GM23338 (cell line): Measurements from ENCODE around the gene FRMD3. TPM values are rescaled to one million over a fixed set of nuclear protein-coding genes. Genes with fewer than 3 reads are reported as not detected.

Experiments used
- ATAC-seq: fragments of 200-7000 bp; cut with Tn5 transposase; 3 replicates; pipeline ENCODE4 v1.9.1; 2020
- DNase-seq: peaks from one replicate; pipeline ENCODE4 v3.0.0-alpha.2; 2015; ENCODE audit warnings: low spot score
- H2AFZ ChIP-seq: fragments of 200-600 bp; sonication (generic); 2 replicates; pipeline ENCODE4 v1.8.0; 2016; ENCODE audit warnings: antibody characterized with exemption, mild to moderate bottlenecking, moderate library complexity
- H3F3A ChIP-seq: fragments of 200-600 bp; sonication (generic); replicated peaks from 2 replicates; pipeline ENCODE4 v1.8.0; 2017; ENCODE audit warnings: antibody characterized with exemption, mixed run types, low read depth
- H3K27ac ChIP-seq: fragments of 200-600 bp; sonication (generic); 2 replicates; pipeline ENCODE4 v1.6.1; 2016; ENCODE audit warnings: low read depth
- H3K27me3 ChIP-seq: fragments of 200-600 bp; sonication (generic); 2 replicates; pipeline ENCODE4 v1.8.0; 2016; ENCODE audit warnings: mild to moderate bottlenecking, mixed run types, moderate library complexity; ENCODE audit not compliant: insufficient read depth
- H3K36me3 ChIP-seq: fragments of 200-600 bp; sonication (generic); 2 replicates; pipeline ENCODE4 v1.8.0; 2016; ENCODE audit warnings: mild to moderate bottlenecking; ENCODE audit not compliant: insufficient read depth
- H3K4me1 ChIP-seq: fragments of 200-600 bp; sonication (generic); 2 replicates; pipeline ENCODE4 v1.8.0; 2016; ENCODE audit warnings: mild to moderate bottlenecking, moderate library complexity; ENCODE audit not compliant: insufficient read depth
- H3K4me2 ChIP-seq: fragments of 200-600 bp; sonication (generic); 2 replicates; pipeline ENCODE4 v1.7.1; 2017; ENCODE audit warnings: mixed run types
- H3K4me3 ChIP-seq: fragments of 200-600 bp; sonication (generic); 2 replicates; pipeline ENCODE4 v1.6.1; 2016; ENCODE audit warnings: mixed run types
- H3K79me2 ChIP-seq: fragments of 200-600 bp; sonication (generic); replicated peaks from 2 replicates; pipeline ENCODE4 v1.8.0; 2017; ENCODE audit warnings: mild to moderate bottlenecking; ENCODE audit not compliant: insufficient read depth
- H3K9me2 ChIP-seq: fragments of 200-600 bp; sonication (generic); 2 replicates; pipeline ENCODE4 v1.8.0; 2017; ENCODE audit not compliant: insufficient read depth
- H4K20me1 ChIP-seq: fragments of 200-600 bp; sonication (generic); replicated peaks from 2 replicates; pipeline ENCODE4 v1.8.0; 2017; ENCODE audit warnings: mild to moderate bottlenecking; ENCODE audit not compliant: insufficient read depth
- H3K27ac Mint-ChIP-seq: 2 replicates; pipeline ENCODE4 v1.8.0; 2020; ENCODE audit warnings: inconsistent platforms, mild to moderate bottlenecking, moderate library complexity, mixed read lengths
- H3K27me3 Mint-ChIP-seq: 3 replicates; pipeline ENCODE4 v1.8.0; 2022; ENCODE audit warnings: low read depth, mild to moderate bottlenecking, moderate library complexity, mixed read lengths, inconsistent platforms; ENCODE audit not compliant: insufficient read depth, poor library complexity
- H3K36me3 Mint-ChIP-seq: 3 replicates; pipeline ENCODE4 v1.8.0; 2021; ENCODE audit warnings: low read depth, mild to moderate bottlenecking, inconsistent platforms, moderate library complexity, mixed read lengths
- H3K4me1 Mint-ChIP-seq: 3 replicates; pipeline ENCODE4 v1.8.0; 2020; ENCODE audit warnings: mild to moderate bottlenecking, inconsistent platforms, mixed read lengths
- H3K4me3 Mint-ChIP-seq: 3 replicates; pipeline ENCODE4 v1.8.0; 2021; ENCODE audit warnings: moderate library complexity, mild to moderate bottlenecking, inconsistent platforms, mixed read lengths
- H3K9me3 Mint-ChIP-seq: 3 replicates; pipeline ENCODE4 v1.8.0; 2020; ENCODE audit warnings: moderate library complexity, mild to moderate bottlenecking, inconsistent platforms, mixed read lengths
- CREB1 ChIP-seq: fragments of 250-450 bp; sonication (Bioruptor Pico); IDR thresholded peaks from 2 replicates; pipeline ENCODE4 v1.5.0; 2020; ENCODE audit warnings: low read depth, mild to moderate bottlenecking, moderate library complexity
- CTCF ChIP-seq, 2 experiments: fragments of 200-600 bp in 1 of 2; sonication (generic) in 1 of 2; conservative IDR thresholded peaks; 2 replicates each; pipeline versions ENCODE4 v1.5.1 to v1.6.1; 2016 to 2017; ENCODE audit warnings: antibody characterized with exemption in 2 of 2, low read depth in 2 of 2, mild to moderate bottlenecking in 2 of 2, moderate library complexity in 1 of 2
- ETS1 ChIP-seq: IDR thresholded peaks from 2 replicates; pipeline ENCODE4 v1.6.1; 2016; ENCODE audit warnings: antibody characterized with exemption
- EZH2 ChIP-seq: fragments of 200-600 bp; sonication (generic); IDR thresholded peaks from one replicate; pipeline ENCODE4 v1.8.0; 2017; ENCODE audit warnings: antibody characterized with exemption, mild to moderate bottlenecking, low read depth; ENCODE audit not compliant: unreplicated experiment
- EZH2phosphoT487 ChIP-seq: fragments of 200-600 bp; sonication (generic); IDR thresholded peaks from one replicate; pipeline ENCODE4 v1.8.1; 2018; ENCODE audit warnings: antibody characterized with exemption; ENCODE audit not compliant: unreplicated experiment
- JUNB ChIP-seq: IDR thresholded peaks from one replicate; pipeline ENCODE4 v1.6.1; 2016; ENCODE audit warnings: antibody characterized with exemption; ENCODE audit not compliant: unreplicated experiment
- NANOG ChIP-seq: IDR thresholded peaks from 2 replicates; pipeline ENCODE4 v1.6.1; 2016; ENCODE audit warnings: antibody characterized with exemption, borderline replicate concordance
- POLR2AphosphoS5 ChIP-seq: IDR thresholded peaks from 2 replicates; pipeline ENCODE4 v1.6.1; 2016; ENCODE audit warnings: antibody characterized with exemption, low read depth
- REST ChIP-seq: IDR thresholded peaks from one replicate; pipeline ENCODE4 v1.6.1; 2018; ENCODE audit warnings: antibody characterized with exemption; ENCODE audit not compliant: unreplicated experiment
- STAT1 ChIP-seq: IDR thresholded peaks from one replicate; pipeline ENCODE4 v1.6.1; 2016; ENCODE audit warnings: antibody characterized with exemption; ENCODE audit not compliant: unreplicated experiment
- ZNF114 ChIP-seq: fragments of 250-450 bp; sonication (Bioruptor Pico); IDR thresholded peaks from 2 replicates; pipeline ENCODE4 v1.5.0; 2020; ENCODE audit warnings: mild to moderate bottlenecking, moderate library complexity
- ZNF331 ChIP-seq: fragments of 250-450 bp; sonication (Bioruptor Pico); IDR thresholded peaks from 2 replicates; pipeline ENCODE4 v1.5.0; 2020; ENCODE audit warnings: low read depth, mild to moderate bottlenecking, moderate library complexity
- ZNF462 ChIP-seq: fragments of 250-450 bp; sonication (Bioruptor Pico); IDR thresholded peaks from 2 replicates; pipeline ENCODE4 v1.5.0; 2020; ENCODE audit warnings: mild to moderate bottlenecking, moderate library complexity
- polyA plus RNA-seq: library from polyadenylated mRNA; unstranded; fragments of >200 nt; fragmentation: Nextera tagmentation; extraction: Ambion mirVana; gene quantifications from 2 replicates; pipeline ENCODE4 v1.2.1, GENCODE V29; 2016
- total RNA-seq: library from RNA; depleted of rRNA; stranded (reverse); fragments of >200 nt; shearing (Covaris generic); gene quantifications from 2 replicates; pipeline ENCODE4 v1.2.3, GENCODE V29; 2014

The FRMD3 gene
- total and polyA plus RNA-seq, 2 experiments from 2014 or later = 0.47 to 1.2 TPM

GRCh38 chr9:83569326-83569725 is 31.1 kb upstream of the FRMD3 start:
- H4K20me1 ChIP-seq = no peaks in the 10 kb centered on the region
- Mint-ChIP-seq H3K27me3 (no peaks in the 10 kb centered on the region), H3K9me3 (peaks cover 19% of the 10 kb centered on the region), H3K4me1 (no peaks in the 10 kb centered on the region), H3K27ac (no peak overlapping the region), H3K36me3 (peaks cover 7% of the 10 kb centered on the region; the same call in 2 of the 3 replicates), H3K4me3 (no peak overlapping the region)
- no peak overlapping the region for H3K4me2 ChIP-seq
- no peak overlapping the region for H3K27ac ChIP-seq
- H3K79me2 ChIP-seq = no peaks in the 10 kb centered on the region
- no peak overlapping the region for H2AFZ ChIP-seq
- H3K36me3 ChIP-seq = no peaks in the 10 kb centered on the region
- TF ChIP-seq CTCF (conservative IDR thresholded peaks at IDR 0.05; ENCODE audit: low read depth in 2 of 2) (no peak), JUNB (no peak), POLR2AphosphoS5 (no peak), ETS1 (no peak), EZH2 (no peak), ZNF462 (no peak), CREB1 (CRISPR knock-in tag) (no peak), NANOG (no peak), ZNF331 (CRISPR knock-in tag) (no peak), EZH2phosphoT487 (no peak), ZNF114 (CRISPR knock-in tag) (no peak), STAT1 (no peak), REST (no peak)
- no peaks in the 10 kb centered on the region for H3K4me1 ChIP-seq
- H3K9me2 ChIP-seq = no peaks in the 10 kb centered on the region
- DNase-seq (no peak), ATAC-seq (no peak)
- H3K27me3 ChIP-seq = no peaks in the 10 kb centered on the region
- no peak overlapping the region for H3K4me3 ChIP-seq
- H3F3A ChIP-seq = no peaks in the 10 kb centered on the region
